ENCODE results near the gene CCDC83.
A peak's percentile ranks its signal among the peaks of the same experiment; 100 is the strongest.
"Not testable (repeated sequence)": the region's sequence is repeated elsewhere in the genome, so short reads cannot be mapped to it uniquely, and the experiment has no call there.

CCDC83 gene

DNA sequence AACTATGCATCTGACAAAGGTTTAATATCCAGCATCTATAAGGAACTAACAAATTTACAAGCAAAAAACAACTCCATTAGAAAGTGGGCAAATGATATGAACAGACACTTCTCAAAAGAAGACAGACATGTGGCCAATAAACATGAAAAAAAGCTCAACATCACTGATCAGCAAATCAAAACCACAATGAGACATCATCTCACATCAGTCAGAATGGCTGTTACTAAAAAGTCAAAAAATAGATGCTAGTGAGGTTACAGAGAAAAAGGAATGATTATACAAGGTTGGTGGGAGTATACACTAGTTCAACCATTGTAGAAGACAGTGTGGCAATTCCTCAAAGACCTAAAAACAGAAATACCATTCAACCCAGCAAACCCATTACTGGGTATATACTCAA lies 14.3 kb upstream of the CCDC83 start:
- not testable (repeated sequence) for DNase-seq

DNA sequence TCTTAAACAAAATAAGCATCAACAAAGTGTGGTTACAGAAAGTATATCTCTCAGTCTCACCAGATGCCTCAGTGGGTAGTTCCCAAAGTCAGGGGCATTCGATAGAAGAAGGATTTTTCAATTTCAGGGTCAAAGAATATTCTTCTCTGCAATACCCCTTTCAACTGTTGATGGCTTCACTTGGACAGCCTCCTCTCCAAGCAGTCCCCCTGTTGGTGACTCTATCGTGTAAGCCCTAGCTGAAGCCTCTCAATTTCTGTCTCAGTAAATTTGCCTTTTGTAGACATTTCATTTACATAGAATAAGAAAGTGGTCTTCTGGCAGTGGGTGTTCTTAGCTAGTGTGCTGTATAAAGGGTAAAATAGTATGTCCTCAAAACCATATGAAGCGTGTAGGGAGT lies 11.3 kb upstream of the CCDC83 start:
- DNase-seq = no peak

DNA sequence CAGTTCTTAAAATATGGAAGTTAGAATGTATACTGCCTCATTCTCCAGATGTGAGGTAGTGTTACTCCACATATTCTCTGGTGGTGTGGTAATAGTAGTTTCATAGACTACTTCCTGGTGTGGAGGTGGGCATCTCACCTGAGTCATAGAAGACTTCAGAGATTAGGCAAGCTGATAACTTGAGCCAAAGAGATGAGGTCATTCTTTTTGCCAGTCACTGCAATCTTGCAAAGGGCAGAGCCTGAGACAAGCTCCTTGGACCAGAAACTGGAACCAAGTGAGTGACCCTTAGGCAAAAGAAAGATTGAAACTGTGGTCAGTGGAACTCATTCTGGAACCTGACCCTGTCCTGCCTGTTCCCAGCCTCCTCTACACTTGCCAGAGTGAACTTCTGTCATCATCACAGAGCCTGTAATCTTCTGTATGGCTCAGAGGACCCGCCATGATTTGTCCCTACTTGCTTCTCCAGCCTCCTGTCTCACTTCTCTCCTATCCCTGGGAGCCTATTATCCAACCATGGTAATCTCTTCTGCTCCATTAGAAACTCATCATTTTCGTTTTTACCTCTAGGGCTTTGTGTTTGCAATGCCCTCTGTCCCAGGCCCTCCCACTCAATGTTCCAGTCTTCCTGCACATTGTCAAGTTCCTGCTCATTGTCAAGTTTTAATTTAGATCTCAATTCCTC lies 10.6 kb upstream of the CCDC83 start:
- no peak for DNase-seq

DNA sequence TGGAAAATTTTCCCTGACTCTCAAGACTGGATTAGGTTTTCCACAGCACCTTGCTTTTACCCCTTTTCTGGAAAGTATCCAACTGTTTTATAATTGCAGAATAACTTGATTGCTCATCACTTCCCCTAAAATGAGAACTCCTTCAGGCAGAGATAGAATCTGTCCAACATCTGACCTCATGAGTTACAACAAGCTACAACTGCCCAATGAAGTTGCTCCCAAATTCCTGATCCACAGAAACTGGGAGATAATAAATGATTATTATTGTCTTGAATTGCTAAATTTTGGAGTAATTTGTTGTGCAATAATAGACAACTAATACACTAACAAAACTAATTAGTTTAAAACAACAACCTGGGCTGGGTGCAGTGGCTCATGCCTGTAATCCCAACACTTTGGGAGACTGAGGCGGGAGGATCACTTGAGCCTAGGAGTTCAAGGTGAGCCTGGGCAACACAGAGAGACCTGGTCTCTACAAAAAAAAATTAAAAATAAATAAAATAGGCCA lies 10.0 kb upstream of the CCDC83 start:
- no peak for DNase-seq

DNA sequence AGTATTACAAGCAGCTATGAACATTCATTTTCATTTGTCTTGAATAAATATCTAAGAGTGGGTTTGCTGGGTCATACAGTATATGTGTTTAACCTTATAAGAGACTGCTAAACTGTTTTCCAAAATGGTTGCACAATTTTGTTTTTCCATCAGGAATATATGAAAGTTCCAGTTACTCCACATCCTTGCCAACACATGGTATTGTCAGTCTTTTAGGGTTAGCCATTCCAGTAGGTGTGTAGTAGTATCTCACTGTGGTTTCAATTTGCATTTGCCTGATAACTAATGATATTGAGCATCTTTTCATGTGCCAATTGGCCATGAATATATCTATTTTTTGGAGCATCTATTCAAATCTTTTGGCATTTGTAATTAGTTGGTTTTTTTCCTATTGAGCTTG lies 7.7 kb upstream of the CCDC83 start:
- DNase-seq = no peak

DNA sequence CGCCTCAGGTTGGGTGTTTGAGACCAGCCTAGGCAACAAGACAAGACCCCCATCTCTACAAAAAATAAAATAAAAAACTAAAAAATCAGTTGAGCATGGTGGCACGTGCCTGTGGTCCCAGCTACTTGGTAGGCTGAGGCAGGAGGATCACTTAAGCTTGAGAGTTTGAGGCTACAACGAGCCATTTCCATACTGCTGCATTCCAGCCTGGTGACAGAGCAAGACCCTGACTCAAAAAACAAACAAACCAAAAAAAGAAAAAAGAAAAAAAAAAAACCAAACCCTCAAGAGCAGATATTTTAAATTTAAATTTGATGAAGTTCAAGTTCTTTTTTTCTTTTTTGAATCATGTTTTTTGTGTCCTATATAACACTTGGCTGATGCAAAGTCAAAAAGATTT lies 7.2 kb upstream of the CCDC83 start:
- no peak for DNase-seq

DNA sequence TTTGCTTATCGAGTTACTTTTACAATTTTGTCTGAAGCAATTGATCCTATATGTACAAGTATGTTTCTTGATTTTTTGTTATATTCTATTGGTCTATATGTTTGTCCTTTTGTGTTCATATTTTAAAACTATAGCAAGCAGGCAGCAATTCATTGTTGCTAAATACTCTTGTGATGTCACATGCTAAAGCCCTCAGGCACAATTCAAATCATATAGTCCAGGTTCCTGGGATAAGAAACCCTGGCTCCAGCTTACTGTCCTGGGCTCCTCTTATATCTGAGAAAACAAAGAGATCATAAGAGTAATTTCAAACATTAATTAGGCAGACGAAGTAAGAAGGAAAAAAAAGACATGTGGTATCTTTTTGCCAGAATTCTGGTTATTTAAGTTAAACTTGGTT lies 6.6 kb upstream of the CCDC83 start:
- DNase-seq = no peak

DNA sequence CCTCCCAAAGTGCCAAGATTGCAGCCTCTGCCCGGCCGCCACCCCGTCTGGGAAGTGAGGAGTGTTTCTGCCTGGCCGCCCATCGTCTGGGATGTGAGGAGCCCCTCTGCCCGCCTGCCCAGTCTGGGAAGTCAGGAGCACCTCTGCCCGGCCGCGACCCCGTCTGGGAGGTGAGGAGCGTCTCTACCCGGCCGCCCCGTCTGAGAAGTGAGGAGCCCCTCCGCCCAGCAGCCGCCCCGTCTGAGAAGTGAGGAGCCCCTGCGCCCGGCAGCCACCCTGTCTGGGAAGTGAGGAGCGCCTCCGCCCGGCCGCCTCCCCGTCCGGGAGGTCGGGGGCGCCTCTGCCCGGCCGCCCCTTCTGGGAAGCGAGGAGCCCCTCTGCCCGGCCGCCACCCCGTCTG lies 2.4 kb upstream of the CCDC83 start:
- not testable (repeated sequence) for DNase-seq

DNA sequence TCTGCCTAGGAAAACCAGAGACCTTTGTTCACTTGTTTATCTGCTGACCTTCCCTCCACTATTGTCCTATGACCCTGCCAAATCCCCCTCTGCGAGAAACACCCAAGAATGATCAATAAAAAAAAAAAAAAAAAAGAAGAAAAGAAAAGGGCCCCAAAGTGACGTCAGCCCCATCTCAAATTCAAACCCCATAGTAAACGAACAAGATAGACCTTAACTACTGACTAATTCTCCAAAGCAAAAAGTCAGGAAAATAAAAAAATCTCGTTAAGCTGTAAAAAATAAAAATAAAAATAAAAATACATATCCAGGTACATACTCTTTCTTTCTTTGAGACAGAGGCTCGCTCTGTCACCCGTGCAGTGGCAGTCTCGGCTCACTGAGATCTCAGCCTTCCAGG lies 1.6 kb upstream of the CCDC83 start:
- DNase-seq = not testable (repeated sequence)

DNA sequence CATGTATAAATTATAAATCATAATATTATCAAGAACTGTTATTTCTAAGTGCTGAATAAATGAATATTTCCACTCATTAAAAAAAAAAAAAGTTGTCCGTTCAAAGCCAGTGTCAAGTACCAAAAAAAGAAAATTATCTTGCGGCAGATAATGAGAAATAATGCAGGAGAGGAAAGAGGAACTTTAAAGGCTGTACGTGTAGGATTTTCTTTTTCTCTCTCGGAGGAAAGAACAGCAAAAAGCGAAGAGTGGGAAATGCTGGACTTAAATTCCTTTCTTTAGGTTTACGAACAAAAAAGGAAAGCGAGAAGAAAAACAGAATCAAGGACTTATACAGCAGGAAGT lies 999 bp upstream of the CCDC83 start:
- DNase-seq = no peak

DNA sequence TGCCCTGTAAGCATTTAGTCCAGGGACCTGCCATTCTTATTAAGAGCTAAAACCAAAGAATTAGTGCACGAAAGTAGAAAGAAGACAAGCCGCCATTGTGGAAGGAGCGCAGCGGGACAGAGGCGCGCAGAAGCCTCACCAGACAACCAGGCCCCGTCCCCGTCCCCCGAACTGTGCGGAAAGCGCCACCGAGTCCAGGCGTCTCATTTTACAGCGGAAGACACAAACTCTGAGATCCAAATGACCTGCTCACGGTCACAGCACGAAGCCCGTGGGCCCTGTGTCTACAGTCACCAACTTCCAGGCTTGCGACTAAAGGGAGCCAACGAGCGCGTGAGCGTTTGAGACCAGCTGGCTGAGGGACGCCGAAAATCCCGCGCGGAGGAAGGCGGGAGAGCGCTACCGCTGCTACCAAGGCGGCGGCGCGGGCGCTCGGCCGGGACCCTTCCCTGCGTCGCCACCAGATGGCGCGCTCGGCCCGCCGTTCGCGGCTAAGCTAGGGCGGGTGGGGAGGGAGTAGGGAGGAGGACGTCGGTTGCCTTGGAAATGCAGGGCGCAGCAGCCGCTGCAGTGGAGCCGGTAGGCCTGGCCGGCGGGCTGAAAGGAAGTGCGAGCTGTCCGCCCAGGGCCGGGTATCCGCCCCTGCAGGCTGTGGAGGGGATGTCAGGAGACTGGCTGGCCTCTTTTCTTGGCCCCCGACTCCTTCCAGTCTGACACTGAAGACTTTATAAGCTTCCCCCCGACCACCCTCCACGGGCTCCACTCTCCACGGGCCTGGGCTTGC lies 434 bp upstream of the CCDC83 start:
- DNase-seq = peak; percentile 81 to 88 (median 84)

DNA sequence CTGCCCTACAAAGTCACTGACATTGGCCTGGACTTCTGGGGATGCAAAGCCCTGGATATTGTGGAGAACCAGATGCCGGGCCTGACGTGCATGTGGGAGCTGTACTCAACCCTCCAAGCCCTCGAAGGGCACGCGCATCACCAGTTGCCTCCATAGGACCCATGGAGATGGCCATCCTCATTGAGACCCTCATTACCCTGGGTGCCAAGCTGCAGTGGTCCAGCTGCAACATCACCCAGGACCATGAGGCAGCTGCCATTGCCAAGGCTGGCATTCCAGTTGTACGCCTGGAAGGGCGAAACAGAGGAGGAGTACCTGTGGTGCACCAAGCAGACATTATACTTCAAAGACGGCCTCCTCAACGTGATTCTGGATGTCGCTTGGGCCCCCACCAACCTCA lies 1.9 kb downstream of the CCDC83 start:
- DNase-seq = no peak

DNA sequence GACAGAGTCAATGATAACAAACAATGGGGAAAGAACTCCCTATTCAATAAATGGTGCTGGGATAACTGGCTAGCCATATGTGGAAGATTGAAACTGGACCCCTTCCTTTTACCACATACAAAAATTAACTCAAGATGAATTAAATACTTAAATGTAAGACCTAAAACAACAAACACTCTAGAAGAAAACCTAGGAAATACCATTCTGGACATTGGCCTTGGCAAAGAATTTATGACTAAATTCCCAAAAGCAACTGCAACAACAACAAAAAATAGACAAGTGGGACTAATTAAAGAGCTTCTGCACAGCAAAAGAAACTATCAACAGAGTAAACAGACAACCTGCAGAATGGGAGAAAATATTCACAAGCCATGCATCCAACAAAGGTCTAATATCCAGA lies 4.4 kb downstream of the CCDC83 start:
- not testable (repeated sequence) for DNase-seq

DNA sequence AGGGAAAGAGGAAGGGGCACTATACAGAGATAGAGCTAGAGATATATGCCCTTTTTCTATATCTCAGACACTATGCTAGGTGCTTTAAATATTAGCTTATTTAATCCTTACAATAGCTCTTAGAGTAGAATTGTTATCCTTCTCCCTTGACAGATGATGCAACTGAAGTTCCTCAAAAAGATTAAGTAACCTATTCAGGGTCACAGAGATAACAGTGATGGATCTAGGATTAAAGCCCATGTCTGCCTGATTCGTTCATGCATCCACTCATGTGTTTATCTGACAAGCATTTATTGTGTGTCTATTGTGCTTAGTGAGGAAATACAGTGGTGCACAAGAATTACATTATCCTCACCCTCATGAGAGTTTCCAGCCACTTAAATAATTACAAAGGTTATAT lies 8.7 kb downstream of the CCDC83 start:
- no peak for DNase-seq

DNA sequence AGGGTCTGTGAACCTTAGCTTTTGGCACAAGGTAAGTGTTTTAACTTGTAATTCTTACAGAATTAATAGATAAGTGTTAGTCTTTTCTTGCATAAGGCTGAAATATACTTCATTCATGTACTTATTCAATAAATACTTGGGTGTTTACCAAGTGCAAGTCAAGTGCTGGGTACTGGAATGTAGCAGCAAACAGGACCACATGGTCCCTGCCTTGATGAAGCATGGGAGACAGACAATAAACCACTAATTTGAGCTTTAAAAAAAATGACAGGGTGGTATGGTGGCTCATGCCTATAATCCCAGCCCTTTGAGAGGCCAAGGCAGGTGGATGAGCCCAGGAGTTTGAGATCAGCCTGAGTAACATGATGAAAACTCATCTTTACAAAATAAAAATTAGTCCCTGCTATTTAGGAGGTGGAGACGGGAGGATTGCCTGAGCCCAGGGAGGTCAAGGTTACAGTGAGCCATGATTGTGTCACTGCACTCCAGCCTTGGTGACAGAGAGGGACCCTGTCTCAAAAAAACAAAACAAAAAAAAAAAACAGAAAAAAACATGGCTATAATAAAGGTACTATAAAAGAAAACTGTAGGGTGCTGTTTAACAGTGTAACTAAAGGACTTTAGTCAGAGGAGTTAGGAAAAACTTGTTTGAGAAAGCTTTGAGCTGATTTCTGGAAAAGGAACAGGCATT lies 11.1 kb downstream of the CCDC83 start:
- DNase-seq = no peak

DNA sequence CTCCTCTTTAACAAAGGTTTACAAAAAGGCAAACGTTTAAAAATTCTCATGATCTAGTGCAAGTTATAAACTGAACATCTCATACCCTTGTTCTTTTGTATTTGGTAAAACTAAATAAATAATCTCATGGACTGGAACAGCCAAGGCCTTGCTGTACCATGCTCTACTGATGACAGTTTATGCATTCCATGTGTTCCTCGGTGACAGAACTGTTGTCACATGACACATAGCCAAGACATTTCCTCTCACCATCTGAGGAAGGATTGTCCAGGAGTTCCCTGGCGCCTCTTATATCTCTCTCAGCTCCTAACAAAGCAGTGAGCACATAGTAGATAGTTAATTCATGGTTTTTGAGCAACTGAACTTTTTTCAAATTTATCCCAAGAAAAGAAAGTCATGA lies 12.6 kb downstream of the CCDC83 start:
- DNase-seq = no peak

DNA sequence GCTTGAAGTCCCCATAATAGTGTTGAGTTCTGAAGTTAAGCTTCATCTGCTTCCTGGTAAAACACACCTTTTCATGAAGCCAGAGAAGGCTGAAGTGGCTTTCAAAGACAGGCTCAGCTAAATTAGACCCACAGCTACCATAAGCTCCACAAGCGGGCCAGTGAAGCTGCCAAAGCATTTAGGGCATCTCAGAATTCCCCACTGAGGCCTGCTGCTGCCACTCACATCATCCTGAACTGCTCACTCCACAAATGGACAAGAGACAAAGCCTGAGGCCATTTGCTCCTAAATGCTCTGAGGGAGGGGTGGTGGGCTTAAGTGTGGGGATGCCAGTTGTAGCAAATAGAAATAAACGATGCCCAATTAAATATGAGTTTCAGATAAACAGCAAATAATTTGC lies 14.6 kb downstream of the CCDC83 start:
- no peak for DNase-seq

DNA sequence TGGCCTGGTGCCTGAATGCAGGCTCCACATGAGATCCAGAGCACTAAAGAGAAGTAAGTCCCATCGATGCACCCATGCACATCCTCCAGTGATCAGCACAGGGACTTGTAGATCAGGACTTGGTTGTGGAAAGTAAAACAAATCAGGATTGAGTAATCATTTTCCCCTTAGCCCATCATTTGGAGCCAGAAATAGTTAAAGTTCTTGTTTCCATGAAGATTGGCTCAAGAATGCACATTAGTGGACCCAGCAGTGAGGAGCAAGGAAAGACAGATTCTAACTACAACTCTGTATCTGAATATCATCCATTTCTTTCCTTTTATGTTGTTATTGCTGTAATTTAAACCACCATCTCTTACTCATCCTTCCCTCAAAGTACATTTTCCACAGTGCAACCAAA lies 19.1 kb downstream of the CCDC83 start:
- no peak for DNase-seq

DNA sequence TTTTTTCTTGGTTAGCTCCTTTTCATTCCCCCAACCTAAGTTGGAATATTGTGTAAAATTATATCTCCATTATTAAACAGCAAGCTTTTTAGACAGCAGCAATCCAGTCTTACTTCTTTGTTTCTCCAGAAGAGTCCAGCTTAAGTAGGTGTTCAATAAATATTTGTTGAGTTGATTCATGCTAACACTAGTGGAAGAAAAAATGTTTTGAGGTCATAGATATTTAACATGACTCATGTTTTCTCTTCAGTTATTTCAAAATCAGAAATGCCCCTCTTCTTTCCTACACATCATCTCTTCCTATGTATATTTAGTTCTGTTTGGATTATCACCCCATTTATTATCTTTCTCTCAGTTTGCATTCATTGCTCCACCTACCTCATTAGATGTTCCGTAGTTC lies 20.3 kb downstream of the CCDC83 start:
- no peak for DNase-seq

DNA sequence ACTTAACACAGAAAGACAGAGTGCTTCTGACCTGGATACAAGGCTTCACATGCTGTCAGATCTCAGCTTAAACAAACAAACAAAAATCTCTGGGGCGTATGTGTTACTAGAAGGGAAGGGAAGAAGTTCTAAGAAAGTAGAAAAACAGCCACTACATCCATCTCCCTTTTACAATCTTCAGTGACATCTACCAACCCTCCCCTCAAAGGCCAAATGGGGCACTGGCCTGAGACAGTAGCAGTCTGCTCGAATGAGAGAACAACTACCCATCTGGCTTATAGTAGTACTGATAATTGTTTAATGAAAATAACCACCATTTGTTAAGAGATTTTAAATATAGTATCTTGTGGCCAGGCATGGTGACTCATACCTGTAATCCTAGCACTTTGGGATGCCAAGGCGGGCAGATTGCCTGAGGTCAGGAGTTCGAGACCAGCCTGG lies 29.4 kb downstream of the CCDC83 start:
- DNase-seq = no peak

DNA sequence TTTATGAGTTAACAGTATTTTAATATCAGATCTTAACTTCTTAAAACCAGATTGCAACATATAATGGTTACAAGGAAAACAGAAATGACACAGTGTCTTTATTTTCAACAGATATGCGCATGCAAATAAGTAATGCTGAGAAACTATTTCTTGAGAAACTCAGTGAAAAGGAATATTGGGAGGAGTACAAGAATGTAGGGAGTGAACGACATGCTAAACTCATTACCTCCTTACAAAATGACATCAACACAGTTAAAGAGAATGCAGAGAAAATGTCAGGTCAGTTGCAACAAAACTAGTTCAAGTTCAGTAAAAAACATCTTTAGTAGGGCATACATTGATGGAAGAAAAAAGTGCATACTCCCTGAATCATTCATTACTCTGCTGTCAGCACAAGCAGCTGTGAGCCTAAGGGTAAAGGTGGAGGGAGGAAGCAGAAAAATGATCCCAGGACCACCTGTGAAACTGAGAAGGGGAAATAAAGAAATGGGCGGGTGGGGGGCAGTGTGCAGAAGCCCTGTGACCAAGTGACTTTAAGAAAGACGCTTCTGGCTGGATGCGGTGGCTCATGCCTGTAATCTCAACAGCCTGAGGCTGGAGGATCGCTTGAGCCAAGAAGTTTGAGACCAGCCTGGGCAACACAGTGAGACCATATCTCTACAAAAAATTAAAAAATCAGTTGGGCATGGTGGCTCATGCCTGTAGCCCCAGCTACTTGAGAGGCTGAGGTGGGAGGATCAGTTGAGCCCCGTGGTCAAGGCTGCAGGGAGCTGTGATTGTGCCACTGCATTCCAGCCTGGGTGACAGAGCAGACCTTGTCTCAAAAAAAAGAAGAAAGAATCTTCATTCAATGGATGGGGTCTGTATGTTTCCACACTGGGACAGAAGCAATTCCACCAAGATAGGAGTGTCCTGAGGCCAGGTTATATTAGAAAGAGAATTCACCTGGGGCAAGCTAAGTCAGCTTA lies 31.2 kb downstream of the CCDC83 start:
- no peak for DNase-seq

DNA sequence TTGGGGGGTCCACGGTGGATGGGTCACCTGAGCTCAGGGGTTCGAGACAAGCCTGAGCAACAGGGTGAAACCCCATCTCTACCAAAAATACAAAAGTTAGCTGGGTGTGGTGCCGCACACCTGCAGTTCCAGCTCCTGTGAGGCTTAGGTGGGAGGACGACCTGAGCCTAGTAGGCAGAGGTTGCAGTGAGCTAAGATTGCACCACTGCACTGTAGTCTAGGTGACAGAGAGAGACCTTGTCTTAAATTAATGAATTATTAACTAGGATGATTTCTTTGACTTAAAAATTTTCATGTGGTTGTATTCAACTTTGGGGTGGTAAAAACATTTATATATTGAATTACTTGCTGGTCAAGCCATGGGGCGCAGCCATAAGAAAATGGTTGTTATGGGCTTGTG lies 33.9 kb downstream of the CCDC83 start:
- no peak for DNase-seq

All from activated naive CD4-positive, alpha-beta T cell (primary cell).